Measurements from ENCODE around the gene MITF.

GRCh38 chr3:69893274-69893673 lies 154.0 kb downstream of the MITF start:
- TF ChIP-seq, protein P1, sequence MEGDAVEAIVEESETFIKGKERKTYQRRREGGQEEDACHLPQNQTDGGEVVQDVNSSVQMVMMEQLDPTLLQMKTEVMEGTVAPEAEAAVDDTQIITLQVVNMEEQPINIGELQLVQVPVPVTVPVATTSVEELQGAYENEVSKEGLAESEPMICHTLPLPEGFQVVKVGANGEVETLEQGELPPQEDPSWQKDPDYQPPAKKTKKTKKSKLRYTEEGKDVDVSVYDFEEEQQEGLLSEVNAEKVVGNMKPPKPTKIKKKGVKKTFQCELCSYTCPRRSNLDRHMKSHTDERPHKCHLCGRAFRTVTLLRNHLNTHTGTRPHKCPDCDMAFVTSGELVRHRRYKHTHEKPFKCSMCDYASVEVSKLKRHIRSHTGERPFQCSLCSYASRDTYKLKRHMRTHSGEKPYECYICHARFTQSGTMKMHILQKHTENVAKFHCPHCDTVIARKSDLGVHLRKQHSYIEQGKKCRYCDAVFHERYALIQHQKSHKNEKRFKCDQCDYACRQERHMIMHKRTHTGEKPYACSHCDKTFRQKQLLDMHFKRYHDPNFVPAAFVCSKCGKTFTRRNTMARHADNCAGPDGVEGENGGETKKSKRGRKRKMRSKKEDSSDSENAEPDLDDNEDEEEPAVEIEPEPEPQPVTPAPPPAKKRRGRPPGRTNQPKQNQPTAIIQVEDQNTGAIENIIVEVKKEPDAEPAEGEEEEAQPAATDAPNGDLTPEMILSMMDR (IDR thresholded peaks at IDR 0.05; ENCODE audit: low read depth, low read length, poor library complexity, severe bottlenecking) = no peak
- no peak for TF ChIP-seq EZH2phosphoT487 (IDR thresholded peaks at IDR 0.05; ENCODE audit: borderline replicate concordance, low read length)
